SKM-1 treated with dmso at 0.1 percent for 144 hours (cell line): Measurements from ENCODE around the gene KLRD1.
A peak's percentile ranks its signal among the peaks of the same experiment; 100 is the strongest.
"Not testable (repeated sequence)": the region's sequence is repeated elsewhere in the genome, so short reads cannot be mapped to it uniquely, and the experiment has no call there.

ENCODE experiments used
- DNase-seq: peaks from one replicate; lab custom pipeline; 2025; ENCODE audit not compliant: unreplicated experiment; lab: John Stamatoyannopoulos, UW

The KLRD1 gene, protein sequence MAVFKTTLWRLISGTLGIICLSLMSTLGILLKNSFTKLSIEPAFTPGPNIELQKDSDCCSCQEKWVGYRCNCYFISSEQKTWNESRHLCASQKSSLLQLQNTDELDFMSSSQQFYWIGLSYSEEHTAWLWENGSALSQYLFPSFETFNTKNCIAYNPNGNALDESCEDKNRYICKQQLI

DNA sequence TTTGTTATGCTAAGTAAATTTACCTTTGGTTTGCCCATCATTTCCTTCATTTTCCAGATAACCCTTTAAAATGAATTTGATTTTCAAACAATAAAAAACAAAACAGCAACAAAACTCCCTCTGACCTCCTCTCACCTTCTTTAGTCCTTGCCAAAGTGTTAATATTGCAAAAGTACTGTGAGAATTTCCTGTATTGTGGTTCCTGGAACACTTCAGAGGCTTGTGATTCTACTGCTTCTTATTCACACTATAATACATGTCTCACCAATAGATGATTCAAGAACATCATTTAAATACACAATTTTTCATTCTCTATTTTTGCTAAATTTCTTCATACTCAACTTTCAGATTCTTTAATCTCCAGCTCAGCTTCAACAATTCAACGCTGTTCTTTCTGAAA lies at the start of gene KLRD1:
KLRD1 (plus strand) TSS at position 241 of the 400 bp plus-strand sequence. CDS start 208 bp downstream, outside the sequence.
- DNase-seq: no peak

DNA sequence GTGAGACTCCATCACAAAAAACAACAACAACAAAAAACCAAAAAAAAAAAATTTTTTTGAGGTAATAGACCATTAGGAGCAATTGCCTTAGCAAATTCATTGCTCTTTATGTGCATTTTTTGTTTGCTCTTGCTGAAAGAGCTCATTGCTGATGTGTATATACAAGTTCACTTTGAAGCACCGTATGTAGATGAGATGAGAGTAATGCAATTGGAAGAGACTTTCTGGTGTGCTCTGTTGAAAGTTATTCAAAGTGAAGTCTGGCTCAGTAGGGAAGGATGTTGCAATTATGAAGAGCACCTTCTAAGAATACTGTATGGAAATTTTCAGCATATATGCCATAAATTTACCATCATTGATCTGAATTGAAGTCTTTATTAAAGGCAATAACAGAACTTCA lies 46.7 kb upstream of the KLRD1 start:
- no peak for DNase-seq

DNA sequence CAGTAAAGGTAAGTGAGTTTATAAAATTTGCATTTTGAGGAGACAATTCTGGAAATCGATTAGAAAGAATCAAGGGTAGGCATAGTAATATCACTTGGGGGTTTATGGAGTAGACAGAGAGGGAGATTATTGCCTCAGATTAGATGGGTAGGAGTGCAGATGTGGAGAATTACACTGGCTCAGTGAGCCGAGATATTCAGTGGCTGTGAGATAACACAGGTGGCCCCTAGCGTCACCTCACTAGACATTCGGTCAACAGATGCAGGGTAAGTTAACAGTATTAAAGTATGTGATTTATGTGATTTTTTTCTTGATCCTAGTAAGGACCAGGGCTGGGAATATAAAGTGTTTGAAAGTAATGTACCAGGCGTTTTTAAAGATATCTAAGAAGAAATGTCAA lies 39.6 kb upstream of the KLRD1 start:
- DNase-seq: no peak

DNA sequence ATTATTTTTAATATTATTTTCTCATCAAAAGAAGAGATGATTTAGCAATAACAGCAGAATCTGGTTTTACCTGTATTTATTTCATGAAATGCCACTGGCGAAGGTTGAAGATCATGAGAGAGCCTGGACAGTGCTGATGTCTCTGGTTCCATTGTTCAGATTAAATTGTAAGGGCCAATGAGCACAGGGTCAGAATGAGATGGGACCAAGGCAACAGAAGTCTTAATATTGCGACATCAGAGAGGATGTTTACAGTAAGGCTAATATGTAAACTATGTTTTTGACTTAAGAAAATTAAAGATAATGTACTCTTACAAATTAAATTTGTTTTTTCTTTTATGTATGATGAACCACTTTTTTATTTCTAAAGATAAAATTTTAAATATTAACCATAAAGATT lies 35.2 kb upstream of the KLRD1 start:
- no peak for DNase-seq

DNA sequence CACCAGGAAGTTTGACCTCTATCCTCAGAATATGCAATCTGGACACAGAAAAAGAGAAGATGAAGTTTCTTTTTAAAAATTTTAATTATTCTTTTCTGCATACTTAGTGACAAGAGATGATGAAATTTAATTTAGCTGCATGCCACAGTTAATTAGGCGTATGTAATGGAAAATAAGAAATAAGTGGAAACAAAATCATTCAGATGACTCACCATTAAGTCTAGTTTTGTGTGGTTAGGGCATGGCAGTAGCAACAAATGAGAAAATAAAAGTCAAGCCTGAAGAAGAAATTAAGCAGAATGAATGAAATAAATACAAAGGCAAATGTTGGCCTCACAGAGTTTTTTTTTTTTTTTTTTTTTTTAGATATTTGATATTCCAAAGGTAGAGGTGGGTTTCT lies 30.9 kb upstream of the KLRD1 start:
- no peak for DNase-seq

DNA sequence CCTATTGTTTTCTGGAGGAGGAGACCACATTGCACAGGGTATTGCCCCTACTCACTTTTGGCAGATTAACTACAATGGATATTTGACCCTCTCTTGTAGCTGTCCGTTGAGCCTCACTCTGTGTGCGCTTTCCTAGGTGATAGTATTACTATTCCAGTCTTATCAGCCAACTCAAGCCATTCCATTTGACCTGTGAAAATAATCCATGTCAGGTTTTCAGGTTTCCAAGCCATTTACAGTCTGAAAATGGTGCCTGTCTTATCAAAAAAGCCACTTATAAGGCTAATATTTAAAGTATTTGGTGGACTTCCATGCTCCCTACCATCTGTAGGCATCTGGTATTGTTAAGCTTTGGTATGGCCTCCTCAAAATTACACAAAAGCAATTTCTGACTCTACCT lies 29.6 kb upstream of the KLRD1 start:
- DNase-seq: no peak

DNA sequence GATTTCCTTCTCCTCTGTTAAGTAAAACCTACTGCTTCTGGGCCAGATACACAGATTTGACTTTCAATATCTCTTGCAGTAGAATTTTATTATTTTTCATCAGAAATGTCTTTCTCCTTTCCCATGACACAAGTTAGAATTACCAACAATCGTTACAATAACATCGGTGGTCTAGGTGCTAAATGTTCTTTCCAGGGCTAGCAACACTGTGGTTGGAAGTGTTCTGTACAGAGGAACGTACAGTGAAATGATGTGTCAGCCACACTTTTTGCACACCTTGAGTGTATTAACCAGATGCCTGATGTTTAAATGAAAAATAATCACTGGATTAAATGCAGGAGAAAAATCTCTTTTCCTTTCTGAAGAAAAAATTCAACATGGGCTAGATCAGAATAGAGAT lies 27.7 kb upstream of the KLRD1 start:
- DNase-seq: no peak

DNA sequence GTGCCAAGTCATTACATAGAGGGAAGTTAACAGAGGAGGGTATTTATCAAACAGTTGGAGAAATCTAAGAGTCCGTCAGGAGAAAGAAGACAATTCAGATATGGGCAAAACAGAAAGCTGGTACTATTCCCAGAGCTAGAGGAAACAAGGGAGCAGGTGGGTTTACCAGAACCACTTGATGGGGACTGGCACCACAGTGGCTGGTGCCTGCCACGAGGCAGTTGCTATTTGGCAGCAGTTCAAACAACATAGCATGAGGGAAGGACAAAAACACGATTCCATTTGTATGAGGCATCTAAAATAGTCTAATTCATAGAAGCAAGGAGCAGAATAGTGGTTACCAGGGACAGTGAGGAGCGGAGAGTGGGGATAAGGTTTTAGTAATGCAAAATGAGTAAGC lies 24.6 kb upstream of the KLRD1 start:
- no peak for DNase-seq

DNA sequence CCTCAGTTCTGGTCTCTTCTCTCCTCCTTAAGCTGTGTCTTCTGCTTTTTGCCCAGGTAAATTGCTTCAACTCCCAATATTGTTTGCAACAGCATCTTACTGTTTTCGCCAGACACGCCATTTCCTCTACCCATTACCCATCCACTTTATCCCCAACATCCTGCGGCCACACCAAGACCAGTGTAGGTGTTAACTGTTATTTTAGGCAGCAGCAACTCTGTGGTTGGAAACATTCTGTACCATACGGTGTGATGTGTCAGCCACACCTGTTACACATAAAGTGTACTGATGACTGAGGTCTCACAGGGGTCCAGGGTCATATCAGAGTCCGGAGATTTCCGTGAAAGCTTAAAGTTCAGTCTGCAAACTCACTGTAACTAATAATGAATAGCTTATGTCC lies 21.8 kb upstream of the KLRD1 start:
- no peak for DNase-seq

DNA sequence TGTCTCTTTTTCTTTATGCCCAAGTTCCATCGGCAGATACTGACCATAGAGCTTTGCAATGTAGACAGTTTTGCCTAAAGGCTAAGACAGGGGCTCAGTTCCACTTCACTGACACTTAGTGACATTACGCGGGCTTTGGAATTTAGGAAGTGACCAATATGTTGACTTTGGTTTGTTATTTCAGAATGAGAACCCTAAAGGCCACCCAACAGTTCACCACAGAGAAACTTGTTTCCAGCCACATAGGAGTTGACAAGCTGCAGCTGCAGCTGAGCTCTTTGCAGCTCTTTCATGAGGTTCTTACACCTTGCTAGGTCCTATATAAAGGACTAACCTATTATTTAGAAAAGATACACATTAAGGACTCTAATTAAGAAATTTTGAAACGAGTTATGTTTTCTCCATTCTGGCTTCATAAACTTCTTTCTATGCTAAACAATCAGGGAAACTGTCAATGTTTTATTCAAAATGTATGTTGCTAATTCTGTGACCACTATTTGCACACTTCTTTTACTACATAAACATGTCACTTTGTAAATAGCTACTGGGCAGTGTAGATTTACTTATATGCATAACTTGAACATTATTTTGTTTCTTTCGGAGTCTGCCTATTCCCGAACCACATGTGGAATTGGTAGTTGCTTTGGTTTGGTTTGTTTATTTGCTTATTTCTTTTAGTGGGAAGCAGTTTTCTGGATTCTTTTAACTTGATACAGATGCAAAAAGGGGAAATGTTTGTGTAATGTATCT lies 18.5 kb upstream of the KLRD1 start:
- no peak for DNase-seq

DNA sequence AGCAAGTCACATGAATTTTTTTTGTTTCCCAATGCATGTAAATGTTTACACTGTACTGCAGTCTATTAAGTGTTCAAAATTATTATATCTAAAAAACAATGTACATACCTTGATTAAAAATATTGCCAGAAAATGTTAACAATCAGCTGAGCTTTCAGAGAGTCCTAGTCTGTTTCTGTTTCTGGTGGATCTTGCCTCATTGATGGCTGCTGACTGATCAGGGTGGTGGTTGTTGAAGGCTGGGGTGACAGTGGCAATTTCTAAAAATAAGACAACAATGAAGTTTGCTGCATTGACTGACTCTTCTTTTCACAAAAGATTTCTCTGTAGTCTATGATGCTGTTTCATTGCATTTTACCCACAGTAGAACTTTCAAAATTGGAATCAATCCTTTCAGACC lies 16.6 kb upstream of the KLRD1 start:
- DNase-seq: no peak

DNA sequence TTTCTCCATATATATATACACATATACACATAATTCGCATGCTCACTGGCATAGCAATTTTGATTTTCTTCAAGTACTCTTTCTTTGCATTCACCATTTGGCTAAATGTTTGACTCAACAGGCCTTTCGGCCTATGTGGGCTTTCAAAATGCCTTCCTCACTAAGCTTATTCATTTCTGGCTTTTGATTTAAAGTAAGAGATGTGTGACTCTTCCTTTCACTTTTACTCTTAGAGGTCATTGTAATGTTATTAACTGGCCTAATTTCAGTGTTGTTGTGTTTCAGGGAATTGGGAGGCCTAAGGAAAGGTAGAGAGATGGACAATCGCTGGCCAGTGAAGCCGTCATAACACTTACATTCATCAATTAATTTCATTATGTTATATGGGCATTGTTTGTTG lies 14.5 kb upstream of the KLRD1 start:
- DNase-seq: no peak

DNA sequence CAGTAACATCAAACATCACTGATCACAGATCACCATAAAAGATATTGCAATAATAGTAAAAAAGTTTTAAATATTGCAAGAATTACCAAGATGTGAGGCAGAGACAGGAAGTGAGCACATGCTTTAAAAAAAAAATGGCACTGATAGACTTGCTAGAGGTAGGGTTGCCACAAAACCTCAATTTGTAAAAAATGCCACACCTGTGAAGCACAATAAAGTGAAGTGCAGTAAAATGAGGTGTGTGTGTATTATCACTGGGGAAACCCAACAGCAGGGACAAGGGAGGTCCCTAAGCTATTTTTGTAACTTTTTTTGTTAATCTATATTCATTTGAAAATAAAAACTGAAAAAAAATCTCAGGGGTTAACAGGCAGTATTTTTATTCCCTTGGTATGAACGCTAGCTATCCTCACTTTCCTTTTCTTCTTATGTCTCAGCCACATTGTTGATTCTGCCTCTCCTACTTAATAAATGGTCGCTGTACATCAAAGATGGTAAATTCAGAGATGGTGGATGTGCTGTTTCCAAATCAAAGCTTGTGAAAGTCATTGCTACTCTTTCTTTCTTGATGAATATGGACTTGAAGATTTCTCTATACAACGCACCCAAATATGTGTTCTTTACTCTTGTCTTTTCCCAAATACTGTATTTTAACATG lies 14.0 kb upstream of the KLRD1 start:
- DNase-seq: no peak

DNA sequence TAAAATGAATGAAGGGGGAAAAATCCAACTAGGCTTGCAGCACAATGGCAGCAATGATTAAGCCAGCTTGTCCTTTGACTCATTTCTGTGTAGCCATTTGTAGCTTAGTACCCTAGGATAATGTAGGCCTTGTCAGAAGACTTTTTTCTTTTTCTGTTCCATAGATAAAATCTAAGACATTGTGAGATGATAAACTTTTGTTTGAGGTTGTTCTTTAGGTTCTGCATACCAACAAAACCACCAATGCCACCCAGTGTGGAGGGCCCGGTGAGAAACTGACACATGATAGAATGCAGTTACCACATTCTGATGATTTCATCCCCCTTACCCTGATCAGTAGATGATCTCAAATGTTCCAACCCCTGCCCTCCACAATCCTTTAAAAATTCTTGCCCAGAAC lies 6.6 kb upstream of the KLRD1 start:
- no peak for DNase-seq

DNA sequence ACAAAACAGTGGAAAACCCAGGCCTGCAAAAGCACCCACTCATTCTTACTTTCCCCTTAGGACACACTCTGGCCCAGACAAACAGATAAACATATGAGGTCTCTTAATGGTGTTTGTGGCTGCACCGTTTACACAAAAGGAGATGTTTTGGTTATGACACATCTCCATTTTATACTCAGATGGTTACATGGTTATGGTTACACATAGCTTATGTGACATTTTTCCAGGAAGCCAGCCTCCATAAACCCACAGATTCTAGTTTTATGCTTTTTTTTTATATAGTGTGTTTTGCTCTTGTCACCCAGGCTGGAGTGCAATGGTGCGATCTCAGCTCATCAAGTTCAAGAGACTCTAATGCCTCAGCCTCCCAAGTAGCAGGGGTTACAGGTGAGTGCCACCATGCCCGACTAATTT lies 3.5 kb upstream of the KLRD1 start:
- DNase-seq: no peak

DNA sequence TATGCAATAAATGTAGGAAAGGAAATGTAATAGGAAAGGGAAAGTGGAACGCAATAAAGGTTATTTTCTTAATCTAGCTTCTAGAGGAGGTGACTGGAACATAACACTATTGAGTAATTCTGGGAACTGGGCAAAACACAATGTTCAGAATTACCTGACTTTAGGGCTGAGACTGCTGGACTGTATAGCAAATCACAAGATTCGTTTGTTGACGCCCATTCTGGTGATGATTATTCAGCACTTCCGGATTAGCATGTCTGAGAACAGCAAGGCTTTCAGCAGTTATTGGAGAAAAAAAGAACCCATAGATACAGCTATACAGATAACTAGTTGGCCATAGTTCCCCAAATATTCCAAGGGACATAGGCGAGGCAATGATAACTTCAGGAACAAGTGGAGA lies 2.3 kb upstream of the KLRD1 start:
- no peak for DNase-seq

DNA sequence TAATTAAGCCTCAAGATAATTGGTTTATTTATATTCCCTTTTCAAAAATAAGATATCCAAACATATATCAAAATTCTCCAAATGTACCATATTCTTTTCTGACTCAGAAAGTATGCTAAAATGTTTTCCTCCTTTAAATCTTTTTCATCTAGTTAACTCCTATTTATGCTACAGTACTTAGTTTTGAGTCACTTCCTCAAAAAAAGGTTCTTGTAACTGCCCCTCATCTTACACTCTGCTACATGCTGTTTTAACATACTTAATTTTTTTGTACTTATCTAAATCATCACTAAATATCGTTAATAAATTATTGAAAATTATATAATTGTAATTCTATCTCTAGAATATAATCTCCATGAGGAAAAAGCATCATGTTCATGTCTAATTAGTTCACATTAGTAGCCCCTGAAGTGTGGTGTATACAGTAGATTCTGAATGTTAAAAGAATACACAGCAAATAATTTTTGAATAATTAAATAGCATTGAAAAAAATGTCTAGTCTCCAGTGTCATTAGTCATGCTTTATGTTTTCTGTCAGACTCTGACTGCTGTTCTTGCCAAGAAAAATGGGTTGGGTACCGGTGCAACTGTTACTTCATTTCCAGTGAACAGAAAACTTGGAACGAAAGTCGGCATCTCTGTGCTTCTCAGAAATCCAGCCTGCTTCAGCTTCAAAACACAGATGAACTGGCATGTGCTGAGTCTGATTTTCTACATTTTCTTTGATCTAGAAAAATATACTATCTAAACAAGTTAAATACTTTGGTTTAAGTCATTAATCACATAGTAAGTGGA lies 3.5 kb downstream of the KLRD1 start:
- DNase-seq: peak; percentile 2

DNA sequence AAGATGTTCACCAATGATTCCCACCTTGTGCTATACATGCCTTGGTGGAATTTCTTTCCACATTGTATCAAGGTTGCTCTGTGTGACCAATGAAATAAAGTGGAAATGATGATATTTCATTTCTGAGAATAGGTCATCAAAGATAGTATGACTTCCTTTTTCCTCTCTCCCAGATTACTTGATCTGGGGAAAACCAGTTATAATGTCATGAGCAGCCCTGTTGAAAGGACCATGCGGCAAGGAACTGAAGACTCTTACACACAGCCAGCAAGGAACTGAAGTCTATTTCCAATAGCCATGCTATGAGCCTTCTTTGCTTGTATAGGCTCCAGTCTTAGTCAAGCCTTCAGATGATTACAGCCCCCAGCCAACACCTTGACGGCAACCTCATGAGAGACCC lies 11.7 kb downstream of the KLRD1 start:
- no peak for DNase-seq

DNA sequence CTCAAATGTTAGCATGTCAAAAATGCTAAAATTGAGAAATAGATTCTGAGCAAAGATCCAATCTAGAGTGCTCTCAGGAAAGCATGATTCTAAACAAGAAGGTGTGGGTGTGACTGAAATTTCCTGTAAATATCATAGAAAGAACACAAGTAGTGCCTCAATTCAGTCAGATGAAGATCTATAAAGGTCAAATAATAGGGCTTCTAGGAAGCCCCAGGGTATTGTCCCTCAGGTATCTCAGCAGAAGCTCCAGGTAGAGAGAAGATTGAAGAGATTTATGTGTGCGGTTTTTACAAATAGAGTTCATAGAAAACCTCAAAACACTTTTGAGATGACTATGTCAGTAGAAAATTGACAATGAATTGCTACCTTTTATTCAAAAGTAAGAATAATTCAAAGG lies 13.0 kb downstream of the KLRD1 start:
- no peak for DNase-seq

DNA sequence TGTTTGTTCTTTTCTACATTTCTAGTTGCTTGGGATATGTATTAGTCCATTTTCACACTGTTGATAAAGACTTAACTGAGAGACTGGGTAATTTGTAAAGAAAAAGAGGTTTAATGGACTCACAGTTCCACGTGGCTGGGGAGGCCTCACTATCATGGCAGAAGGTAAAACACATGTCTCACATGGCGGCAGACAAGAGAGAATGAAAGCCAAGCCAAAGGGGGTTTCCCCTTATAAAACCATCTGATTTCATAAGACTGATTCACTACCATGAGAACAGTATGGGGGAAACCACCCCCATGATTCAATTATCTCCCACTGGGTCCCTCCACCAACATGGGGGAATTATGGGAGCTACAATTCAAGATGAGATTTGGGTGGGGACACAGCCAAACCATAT lies 21.0 kb downstream of the KLRD1 start:
- not testable (repeated sequence) for DNase-seq

DNA sequence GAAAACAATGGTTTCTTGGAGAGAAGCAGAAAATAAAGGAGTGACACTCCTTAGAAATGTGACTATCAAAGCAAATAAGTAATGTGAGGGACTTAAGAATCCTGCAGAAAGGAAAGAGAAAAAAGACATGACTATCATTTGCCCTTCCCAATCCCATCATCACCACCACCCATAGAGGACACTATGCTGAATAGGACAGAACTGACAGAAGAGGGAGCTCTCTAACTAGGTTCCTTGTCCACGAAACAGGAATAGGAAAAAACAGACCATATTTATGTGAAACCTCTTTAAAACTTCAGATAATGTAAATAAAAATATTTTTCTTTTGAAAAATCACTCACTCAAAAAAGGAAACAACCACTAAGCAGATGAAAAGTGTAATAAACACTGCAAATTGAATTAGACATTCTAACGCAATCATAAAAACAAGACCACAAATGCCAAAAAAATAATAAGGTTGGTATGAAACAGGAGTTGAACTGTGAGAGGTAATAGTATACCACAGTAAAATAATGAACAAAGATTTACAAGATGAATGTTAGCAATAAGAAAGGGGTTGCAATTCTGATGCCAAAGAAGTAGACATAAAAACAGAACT lies 24.1 kb downstream of the KLRD1 start:
- peak; percentile 33 for DNase-seq
